Measurements from ENCODE around the gene RYR1.

Gene RYR1

GRCh38 chr19:38389957-38390924 lies 43.2 kb upstream of the RYR1 start:
- no peak for TF ChIP-seq CTCF (IDR thresholded peaks at IDR 0.05; ENCODE audit: low read depth, low read length)
- Histone ChIP-seq H3K27me3 (no peaks in the 10 kb centered on the region), H3K36me3 (no peaks in the 10 kb centered on the region), H3K4me3 (ENCODE audit: low read depth, low read length) (no peak overlapping the region), H3K4me1 (no peaks in the 10 kb centered on the region; the same call in 1 of the 2 replicates), H3K9me3 (no peaks in the 10 kb centered on the region)
- DNase-seq = no peak

- Histone ChIP-seq H3K36me3 (no peaks in the 10 kb centered on the region), H3K27me3 (no peaks in the 10 kb centered on the region), H3K9me3 (no peaks in the 10 kb centered on the region), H3K4me1 (no peaks in the 10 kb centered on the region; the same call in 1 of the 2 replicates), H3K4me3 (ENCODE audit: low read depth, low read length) (no peak overlapping the region)
- no peak for DNase-seq
- no peak for TF ChIP-seq CTCF (IDR thresholded peaks at IDR 0.05; ENCODE audit: low read depth, low read length)
These were observed 41.5 kb upstream of the RYR1 start for GRCh38 chr19:38391911-38392464.

- H3K27me3 ChIP-seq = no peaks in the 10 kb centered on the region
- no peak for DNase-seq
- no peak for TF ChIP-seq CTCF (IDR thresholded peaks at IDR 0.05; ENCODE audit: low read depth, low read length)
These were observed 40.7 kb upstream of the RYR1 start for GRCh38 chr19:38392707-38393308.

GRCh38 chr19:38394488-38394887 lies 39.0 kb upstream of the RYR1 start:
- H3K4me3 ChIP-seq (ENCODE audit: low read depth, low read length) = no peak overlapping the region
- no peaks in the 10 kb centered on the region for H3K27me3 ChIP-seq
- no peaks in the 10 kb centered on the region for H3K9me3 ChIP-seq
- no peaks in the 10 kb centered on the region for H3K36me3 ChIP-seq
- TF ChIP-seq CTCF (IDR thresholded peaks at IDR 0.05; ENCODE audit: low read depth, low read length) = no peak
- no peak for DNase-seq
- H3K4me1 ChIP-seq = no peaks in the 10 kb centered on the region

More at GRCh38 chr19:38392707-38393308, 40.7 kb upstream of the RYR1 start:
- no peaks in the 10 kb centered on the region; the same call in 1 of the 2 replicates for H3K4me1 ChIP-seq
- no peaks in the 10 kb centered on the region for H3K36me3 ChIP-seq
- no peak overlapping the region for H3K4me3 ChIP-seq (ENCODE audit: low read depth, low read length)
- no peaks in the 10 kb centered on the region for H3K9me3 ChIP-seq

- H3K4me3 ChIP-seq (ENCODE audit: low read depth, low read length) = no peak overlapping the region
- no peak for DNase-seq
- no peaks in the 10 kb centered on the region for H3K27me3 ChIP-seq
- H3K9me3 ChIP-seq = no peaks in the 10 kb centered on the region
- H3K4me1 ChIP-seq = no peaks in the 10 kb centered on the region
- TF ChIP-seq CTCF (IDR thresholded peaks at IDR 0.05; ENCODE audit: low read depth, low read length) = no peak
- no peaks in the 10 kb centered on the region for H3K36me3 ChIP-seq
These were observed 37.9 kb upstream of the RYR1 start for GRCh38 chr19:38395381-38396114.
